NCI-H2081 treated with DMSO at 0.1 percent for 48 hours (cell line): Measurements from ENCODE around the gene PACS1.

Experiments used
- DNase-seq: peaks from one replicate; lab custom pipeline; 2025; lab: John Stamatoyannopoulos, UW

The PACS1 gene

GRCh38 chr11:66187453-66187852 lies 117.4 kb downstream of the PACS1 start:
- DNase-seq: no peak

GRCh38 chr11:66188580-66188979 lies 118.5 kb downstream of the PACS1 start:
- DNase-seq: no peak

- DNase-seq: no peak
Observed at GRCh38 chr11:66189031-66189745, 119.1 kb downstream of the PACS1 start.

GRCh38 chr11:66190786-66191185 lies 120.7 kb downstream of the PACS1 start:
- DNase-seq: no peak

- DNase-seq: no peak
Observed at GRCh38 chr11:66192181-66192863, 122.2 kb downstream of the PACS1 start.

- DNase-seq: no peak
Observed at GRCh38 chr11:66194391-66194790, 124.3 kb downstream of the PACS1 start.

GRCh38 chr11:66195867-66196266 lies 125.8 kb downstream of the PACS1 start:
- no peak for DNase-seq

- no peak for DNase-seq
Observed at GRCh38 chr11:66203847-66204246, 133.8 kb downstream of the PACS1 start.

GRCh38 chr11:66204412-66204811 lies 134.3 kb downstream of the PACS1 start:
- DNase-seq: no peak

GRCh38 chr11:66207816-66208215 lies 137.7 kb downstream of the PACS1 start:
- no peak for DNase-seq

- DNase-seq: no peak
Observed at GRCh38 chr11:66211100-66211499, 141.0 kb downstream of the PACS1 start.

GRCh38 chr11:66216911-66217310 lies 146.8 kb downstream of the PACS1 start:
- DNase-seq: no peak

GRCh38 chr11:66218036-66218435 lies 148.0 kb downstream of the PACS1 start:
- no peak for DNase-seq

GRCh38 chr11:66218846-66219620 lies 149.0 kb downstream of the PACS1 start:
- DNase-seq: no peak

GRCh38 chr11:66219846-66220565 lies 149.9 kb downstream of the PACS1 start:
- DNase-seq: no peak

GRCh38 chr11:66220566-66220935 lies 150.5 kb downstream of the PACS1 start:
- no peak for DNase-seq

GRCh38 chr11:66221012-66221411 lies 150.9 kb downstream of the PACS1 start:
- DNase-seq: no peak

GRCh38 chr11:66221726-66222236 lies 151.7 kb downstream of the PACS1 start:
- DNase-seq: no peak

- DNase-seq: peak; percentile 43
Observed at GRCh38 chr11:66222358-66223149, 152.5 kb downstream of the PACS1 start.

- no peak for DNase-seq
Observed at GRCh38 chr11:66224226-66224855, 154.3 kb downstream of the PACS1 start.

GRCh38 chr11:66225066-66225465 lies 155.0 kb downstream of the PACS1 start:
- no peak for DNase-seq
